Caki2 (cell line): ENCODE data around the gene CAMSAP2. TPM values are rescaled to one million over a fixed set of nuclear protein-coding genes. Genes with fewer than 3 reads are reported as not detected.
A peak's percentile ranks its signal among the peaks of the same experiment; 100 is the strongest.

Experiments used
- DNase-seq: peaks from one replicate; pipeline ENCODE4 v3.0.0-alpha.2; 2015; ENCODE audit warnings: low read depth
- in situ Hi-C: cut with HindIII; loops from 2 replicates; pipeline ENCODE4 v1.10.0; 2016; ENCODE audit warnings: low sequenced_read_pairs, low pct_unique_long_range_greater_than_20kb, mixed read lengths
- total RNA-seq: library from RNA; depleted of rRNA; stranded (reverse); fragments of >200 nt; shearing (Covaris generic); gene quantifications from 2 replicates; pipeline ENCODE4 v1.2.3, GENCODE V29; 2014; ENCODE audit warnings: low replicate concordance; rRNA removed

Gene CAMSAP2, protein sequence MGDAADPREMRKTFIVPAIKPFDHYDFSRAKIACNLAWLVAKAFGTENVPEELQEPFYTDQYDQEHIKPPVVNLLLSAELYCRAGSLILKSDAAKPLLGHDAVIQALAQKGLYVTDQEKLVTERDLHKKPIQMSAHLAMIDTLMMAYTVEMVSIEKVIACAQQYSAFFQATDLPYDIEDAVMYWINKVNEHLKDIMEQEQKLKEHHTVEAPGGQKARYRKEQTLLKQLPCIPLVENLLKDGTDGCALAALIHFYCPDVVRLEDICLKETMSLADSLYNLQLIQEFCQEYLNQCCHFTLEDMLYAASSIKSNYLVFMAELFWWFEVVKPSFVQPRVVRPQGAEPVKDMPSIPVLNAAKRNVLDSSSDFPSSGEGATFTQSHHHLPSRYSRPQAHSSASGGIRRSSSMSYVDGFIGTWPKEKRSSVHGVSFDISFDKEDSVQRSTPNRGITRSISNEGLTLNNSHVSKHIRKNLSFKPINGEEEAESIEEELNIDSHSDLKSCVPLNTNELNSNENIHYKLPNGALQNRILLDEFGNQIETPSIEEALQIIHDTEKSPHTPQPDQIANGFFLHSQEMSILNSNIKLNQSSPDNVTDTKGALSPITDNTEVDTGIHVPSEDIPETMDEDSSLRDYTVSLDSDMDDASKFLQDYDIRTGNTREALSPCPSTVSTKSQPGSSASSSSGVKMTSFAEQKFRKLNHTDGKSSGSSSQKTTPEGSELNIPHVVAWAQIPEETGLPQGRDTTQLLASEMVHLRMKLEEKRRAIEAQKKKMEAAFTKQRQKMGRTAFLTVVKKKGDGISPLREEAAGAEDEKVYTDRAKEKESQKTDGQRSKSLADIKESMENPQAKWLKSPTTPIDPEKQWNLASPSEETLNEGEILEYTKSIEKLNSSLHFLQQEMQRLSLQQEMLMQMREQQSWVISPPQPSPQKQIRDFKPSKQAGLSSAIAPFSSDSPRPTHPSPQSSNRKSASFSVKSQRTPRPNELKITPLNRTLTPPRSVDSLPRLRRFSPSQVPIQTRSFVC (N-terminal part only)
- 10.6 and 16.1 TPM in 2 replicates for total RNA-seq

DNA sequence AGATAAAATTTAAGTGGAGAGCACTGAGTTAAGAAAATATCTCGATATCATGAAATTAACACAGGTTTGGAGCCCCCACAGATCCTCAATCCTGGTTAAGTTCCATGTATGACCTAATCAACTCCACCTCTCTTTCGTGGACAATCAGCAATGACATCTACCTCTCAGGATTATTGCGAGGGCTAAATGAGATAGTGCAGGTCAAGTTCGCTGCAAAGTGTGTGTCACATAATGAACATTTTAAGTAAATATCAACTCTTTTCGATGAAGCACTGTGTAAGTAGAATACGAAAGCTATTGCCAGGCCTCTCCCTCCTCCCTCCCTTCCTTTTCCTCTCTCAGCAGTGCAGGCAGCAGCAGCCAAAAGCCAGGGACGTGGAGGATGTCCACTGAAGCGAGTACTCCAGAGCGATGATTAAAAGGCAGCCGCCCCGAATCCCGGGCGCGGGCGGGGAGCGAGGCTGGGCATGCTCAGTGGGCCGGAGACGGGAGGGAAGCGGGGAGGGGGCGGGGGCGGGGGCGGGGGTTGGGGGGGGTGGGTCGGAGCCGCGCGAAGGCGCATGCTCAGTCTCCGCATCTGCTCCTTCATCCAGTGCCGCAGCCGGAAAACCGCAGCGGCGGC, at the start of gene CAMSAP2:
Gene CAMSAP2, plus strand, starts transcription at position 567 of the 622 bp plus-strand sequence. CDS start 935 bp downstream, outside the sequence.
- peak; percentile 90 for DNase-seq
- in situ Hi-C loops: no loop called here

DNA sequence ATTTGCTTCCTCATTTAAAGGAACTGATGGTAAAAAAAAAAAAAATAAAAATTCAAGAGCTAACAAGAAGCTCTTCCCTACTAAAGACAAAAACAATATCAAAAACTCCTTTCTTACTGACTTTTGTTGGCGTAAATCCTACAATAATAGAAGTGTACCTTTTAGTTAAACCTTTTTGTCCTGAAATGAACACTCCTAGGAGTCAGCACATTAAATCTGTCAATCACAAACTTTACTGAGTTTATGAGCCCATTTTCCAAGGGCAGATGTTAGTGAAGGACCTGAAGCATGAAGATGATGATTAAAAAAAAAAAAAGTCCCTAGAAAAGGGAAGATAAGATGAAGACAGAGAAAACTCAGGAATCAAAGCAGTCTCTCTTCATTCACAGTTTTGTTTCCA, 46.4 kb upstream of the CAMSAP2 start:
- in situ Hi-C loops: no loop called here
- no peak for DNase-seq

DNA sequence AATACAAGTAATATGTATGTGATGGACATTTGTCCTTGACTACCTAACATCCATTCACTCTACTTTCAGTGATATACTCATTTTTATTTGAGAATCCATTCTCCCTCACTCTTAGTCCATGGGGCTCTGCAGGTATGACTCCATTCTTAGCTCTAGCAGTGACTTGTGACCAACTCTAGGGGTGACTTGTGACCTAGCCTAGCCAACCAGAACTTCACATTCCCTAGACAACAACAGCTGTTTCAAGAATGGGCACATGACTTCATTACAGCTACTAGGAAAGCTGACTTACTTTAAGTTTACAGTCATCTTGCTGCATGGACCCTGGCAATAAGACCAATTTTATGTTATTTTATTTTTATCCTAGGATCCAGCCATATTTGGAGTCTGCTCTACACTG, 45.4 kb upstream of the CAMSAP2 start:
- in situ Hi-C loops: no loop called here
- DNase-seq: no peak

DNA sequence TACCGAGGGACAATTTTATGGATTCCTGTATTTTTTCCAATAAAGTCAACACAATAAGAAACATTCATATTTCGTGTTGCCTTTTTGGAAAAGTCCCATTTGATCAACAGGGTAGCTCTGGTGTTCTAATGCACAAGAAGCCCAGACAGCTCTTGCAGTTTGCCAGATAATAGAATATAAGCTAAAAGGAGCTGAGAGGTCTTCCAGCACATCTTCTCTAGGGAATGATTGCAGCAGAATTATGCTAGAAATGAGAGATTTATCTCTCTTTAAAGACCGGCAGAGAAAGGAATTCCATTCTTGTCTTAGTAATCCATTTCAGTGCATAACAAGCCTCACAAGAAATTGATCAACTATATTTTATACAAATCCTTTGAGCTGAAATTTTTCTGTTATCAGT, 44.0 kb upstream of the CAMSAP2 start:
- in situ Hi-C loops: no loop called here
- no peak for DNase-seq

DNA sequence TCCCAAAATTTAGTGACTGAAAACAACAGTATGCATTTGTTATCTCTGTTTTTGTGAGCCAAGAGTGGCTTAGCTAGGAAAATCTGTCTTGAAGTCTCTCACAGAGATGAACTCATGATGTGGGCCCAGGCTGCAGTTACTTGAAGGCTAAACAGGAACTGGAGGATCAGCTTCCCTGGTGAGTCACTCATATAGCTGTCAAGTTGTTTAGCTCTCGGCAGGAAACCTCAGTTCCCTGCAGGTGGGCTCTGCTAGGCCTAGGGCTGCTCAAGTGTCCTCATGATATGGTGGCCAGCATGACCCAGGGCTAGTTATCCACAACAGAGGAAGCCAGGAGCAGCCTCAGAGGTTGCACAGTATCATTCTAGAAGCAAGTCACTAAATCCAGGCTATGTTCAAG, 38.8 kb upstream of the CAMSAP2 start:
- DNase-seq: no peak
- in situ Hi-C loops: no loop called here

DNA sequence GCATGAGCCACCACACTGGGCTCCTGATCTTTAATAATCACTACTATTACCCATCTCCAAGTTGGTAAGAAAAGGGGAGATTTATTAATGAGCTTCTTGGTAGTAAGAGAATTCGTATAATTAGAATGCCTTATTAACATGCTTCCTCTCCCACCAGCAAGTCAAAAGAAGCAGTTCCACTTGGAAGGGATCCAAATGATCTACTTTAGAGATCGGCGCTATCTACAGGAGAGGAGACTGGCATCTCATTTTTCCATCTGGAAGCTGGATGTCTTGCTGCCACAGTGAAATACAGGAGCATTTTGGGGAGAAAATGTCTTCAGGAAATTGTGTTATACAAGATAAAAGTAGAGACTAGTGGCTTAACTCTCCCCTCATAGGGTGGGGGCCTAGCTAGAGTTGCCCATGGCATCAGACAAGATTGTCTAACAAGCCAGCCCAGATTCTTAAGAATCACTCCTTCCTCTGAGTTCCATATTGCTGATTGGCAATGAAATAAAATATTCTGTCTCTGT, 33.6 kb upstream of the CAMSAP2 start:
- in situ Hi-C loops: no loop called here
- DNase-seq: no peak

DNA sequence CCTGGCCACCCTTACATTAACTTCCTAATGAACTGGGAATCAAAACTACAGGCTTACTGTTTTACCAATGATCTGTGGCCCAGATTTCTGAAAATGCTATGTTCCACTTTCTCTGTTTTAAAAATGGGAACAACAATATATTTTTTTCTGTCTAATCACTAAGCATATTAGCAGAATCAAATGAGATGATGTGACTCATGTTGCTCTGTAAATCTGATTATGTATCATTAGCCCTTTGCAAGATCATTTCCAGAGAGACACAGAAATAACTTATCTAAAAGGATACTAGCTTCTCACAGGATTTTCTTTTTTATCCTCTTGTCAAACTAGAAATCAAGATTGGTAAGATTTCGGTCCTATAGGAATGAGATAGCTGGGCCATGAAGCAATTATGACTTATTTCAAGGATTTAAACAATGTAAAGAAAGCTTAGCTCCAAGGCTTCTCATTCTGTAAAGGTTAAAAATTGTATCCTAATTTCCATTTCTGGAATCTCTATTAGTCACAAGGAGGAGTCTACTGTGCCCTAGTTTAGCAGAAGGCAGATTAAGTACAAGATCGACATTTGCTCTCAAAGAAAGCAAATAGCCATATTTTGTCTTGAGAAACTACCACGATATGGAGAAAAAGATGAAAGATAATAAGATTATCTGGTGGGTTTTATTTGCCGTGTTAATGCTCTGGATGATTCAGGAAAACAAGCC, 32.4 kb upstream of the CAMSAP2 start:
- DNase-seq: no peak
- in situ Hi-C loops: no loop called here

DNA sequence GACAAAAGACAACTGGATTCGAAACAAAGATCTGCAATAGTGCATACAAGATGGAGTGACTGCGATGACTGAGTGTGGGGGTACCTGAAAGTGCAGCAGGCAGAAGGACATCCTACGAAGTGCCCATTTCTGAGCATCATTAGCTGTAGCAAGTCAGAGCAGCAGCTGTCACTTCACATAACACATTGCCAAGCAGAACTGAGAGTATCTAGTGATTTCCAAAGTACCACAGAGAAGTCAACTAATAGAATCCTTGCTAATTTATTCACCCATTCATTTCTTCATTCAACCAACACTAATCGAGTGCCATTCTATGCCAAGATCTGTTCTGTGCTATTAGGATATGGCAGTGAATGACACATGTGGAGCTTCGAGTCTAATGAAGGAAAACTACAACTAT, 31.6 kb upstream of the CAMSAP2 start:
- DNase-seq: no peak
- in situ Hi-C loops: no loop called here

DNA sequence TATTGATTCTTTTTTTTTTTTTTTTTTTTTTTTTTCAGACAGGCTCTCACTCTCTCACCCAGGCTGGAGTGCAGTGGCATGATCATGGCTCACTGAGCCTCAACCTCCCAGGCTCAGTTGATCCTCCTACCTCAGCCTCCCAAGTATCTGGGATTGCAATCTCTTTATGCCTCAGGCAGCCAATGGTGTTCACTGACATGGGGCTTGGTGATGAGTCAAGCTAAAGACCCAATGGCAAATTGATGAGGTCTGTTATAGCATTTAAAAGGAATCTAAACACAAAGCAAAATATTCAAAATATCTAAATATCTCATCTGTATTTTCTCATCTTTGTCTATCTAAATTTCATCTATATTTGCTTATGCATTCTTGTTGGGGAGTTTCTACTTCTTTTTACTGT, 30.5 kb upstream of the CAMSAP2 start:
- in situ Hi-C loops: no loop called here
- DNase-seq: no peak

DNA sequence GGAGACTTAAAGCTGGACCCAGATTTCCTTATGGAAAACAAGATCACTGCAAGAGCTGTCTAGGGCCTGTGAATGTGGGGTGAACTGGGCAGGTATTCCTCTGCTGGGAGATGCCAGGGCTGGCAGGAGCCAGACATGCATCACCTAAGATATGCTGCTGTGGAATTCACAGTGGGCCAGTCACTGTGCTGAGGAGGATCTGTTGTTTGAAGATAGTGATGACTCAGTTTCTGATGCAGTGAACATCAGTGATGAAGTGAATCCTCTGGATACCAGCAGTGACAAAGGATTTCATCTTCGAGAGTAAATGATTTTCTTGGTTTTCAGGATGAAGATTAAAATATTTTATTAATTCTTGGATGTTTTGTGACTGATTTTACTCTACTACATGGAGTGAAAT, 29.9 kb upstream of the CAMSAP2 start:
- DNase-seq: no peak
- in situ Hi-C loops: no loop called here

DNA sequence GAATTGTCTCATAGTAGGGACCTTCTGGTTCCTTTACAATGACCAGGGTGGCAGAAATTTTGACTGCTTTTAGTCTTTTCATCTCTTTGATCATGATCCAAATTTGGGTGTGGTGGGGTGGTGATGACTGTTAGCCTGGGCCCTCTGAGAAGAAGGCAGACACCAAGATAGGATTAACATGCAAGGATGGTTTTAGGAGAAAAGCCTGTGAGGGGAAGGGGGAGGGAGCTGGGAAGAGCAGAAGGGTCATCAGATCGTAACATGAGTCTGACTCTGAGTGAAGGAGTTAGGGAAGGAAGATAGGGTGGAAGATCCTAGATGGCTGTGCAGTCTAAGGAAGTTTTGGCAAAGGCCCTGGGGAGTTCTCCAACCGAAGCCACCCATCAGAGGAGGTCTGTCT, 28.5 kb upstream of the CAMSAP2 start:
- no peak for DNase-seq
- in situ Hi-C loops: no loop called here

DNA sequence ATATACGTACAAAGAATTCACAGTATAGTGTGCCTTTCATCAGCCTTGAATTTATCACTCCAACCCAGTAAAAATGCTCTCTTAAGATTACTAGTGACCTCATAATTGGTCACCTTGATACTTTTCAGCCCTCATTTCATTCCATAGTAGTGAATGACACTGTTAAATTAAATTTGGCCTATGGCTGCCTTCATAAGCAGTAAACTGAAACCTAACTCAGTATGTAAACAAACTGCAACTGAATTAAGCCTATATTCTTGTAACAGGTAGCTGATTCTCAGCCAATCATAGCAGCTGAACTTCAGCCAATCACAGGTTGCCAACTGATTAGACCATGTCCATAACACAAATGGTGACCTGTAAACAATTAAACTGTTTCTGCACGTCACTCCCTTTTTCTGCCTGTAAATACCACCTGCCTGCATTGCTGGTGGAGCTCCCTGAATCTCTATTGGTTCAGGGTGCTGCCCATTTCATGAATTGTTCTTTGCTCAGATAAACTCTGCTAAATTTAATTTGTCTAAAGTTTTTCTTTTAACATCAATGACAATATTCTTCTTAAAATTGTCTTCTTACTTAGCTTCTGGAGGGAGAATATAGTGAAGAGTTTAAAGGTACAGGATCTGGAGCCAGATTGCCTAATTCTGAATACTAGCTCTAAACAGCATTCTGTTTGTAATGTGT, 24.0 kb upstream of the CAMSAP2 start:
- no peak for DNase-seq
- in situ Hi-C loops: no loop called here

DNA sequence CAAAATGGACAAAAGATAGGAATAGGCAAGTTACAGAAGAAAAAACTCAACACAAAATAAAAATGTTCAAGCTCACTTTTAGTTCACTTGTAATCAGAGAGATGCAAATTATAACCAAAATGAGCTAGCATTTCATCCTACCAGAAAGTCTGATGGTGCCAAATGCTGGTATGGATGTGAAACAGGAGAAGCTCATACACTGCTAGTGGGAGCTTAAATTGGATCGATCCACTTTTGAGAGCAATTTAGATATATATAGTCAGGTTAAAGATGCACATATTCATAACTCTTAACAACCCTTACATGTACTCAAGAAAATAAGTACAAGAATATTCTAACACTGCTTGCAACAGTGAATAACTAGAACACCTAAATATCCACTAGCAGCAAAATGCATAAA, 18.5 kb upstream of the CAMSAP2 start:
- in situ Hi-C loops: no loop called here
- no peak for DNase-seq

DNA sequence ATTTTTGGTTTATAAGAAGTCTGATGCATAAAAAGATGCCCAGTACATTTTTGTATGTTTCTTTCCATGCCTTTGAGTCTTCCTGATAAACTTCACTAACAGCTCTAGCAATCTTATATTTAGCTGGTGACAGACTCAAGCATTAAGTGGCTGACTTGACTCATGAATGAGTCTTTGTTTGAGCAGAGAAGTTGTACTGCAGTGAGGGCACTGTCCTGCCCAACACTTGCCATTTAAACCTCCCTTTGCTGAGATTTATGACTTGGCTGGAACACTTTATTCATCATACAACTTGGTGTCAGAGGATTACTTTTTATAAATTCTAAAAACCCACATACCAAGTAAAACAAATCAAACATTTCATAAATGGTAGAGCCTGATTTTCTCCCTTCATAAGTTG, 14.6 kb upstream of the CAMSAP2 start:
- in situ Hi-C loops: no loop called here
- no peak for DNase-seq

DNA sequence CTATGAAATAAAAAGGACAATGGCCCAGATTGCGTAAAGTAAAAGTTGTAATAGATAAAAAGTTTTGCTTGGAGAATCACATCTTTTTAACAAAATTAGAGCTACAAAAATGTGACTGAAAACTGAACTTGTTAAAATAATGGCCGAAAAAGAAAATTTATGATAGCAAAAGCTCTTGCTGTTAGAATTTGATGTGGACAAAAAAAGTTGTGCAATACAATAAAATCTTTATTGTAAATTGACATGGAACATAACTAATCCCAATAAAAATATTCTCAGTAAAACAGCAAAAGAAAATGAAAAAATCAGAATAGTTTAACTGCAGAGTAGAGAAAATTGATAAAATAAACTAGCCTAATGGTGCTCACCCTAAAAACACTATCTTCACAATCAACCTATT, 11.4 kb upstream of the CAMSAP2 start:
- no peak for DNase-seq
- in situ Hi-C loops: no loop called here

DNA sequence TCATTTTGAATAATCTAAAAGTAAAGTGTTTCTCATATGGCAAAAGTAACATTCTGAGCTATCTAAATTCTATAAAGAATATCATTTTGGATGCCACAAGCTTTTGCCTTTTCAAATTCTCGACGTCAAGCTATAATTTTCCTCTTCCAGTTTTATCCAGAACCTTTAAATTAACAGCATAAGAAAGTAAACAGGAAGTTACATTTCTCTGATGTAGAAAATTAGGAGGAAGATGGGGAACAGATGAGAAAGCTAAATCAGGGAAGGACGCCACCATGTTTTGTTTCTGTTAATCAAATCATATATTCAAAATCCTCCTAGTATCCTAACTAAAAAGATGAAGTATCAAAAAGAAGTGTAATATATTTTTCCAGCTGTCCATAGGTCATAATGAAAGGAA, 8.8 kb upstream of the CAMSAP2 start:
- no peak for DNase-seq
- in situ Hi-C loops: no loop called here

DNA sequence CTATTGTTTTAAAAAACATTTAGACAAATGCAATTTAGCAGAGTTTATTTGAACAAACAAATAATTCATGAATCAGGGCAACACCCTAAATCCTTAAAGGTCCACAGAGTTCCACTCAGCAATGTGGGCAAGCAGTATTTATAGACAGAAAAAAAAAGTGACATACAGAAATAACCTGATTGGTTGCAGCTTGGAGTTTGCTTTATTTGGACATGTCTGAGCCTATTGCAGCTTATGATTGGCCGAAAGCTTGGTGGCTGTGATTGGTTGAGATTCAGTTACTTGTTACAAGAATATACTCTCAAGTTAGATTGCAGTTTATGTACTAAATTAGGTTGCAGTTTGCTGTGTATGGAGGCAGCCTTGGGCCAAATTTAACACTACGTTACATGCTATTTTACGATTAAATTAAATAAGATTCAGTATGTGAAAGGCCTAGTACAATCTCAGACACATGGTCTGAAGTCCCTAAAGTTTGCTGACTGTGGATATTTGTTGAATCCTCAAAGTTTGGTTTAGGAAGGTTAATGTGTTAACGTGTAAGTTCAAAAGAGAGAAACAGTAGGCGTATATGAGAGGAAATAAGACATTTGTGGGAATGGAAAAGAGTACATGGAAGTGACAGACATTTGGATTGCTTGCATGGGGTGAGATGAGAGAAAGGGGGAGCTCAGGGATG, 6.9 kb upstream of the CAMSAP2 start:
- in situ Hi-C loops: no loop called here
- peak; percentile 21 for DNase-seq
